ENCODE data around the gene SERINC2. TPM values are rescaled to one million over a fixed set of nuclear protein-coding genes. Genes with fewer than 3 reads are reported as not detected.

The SERINC2 gene
- total RNA-seq, 6 experiments from 2014 or later = 184 to 276 (median 207) TPM

- TF ChIP-seq, protein P1, sequence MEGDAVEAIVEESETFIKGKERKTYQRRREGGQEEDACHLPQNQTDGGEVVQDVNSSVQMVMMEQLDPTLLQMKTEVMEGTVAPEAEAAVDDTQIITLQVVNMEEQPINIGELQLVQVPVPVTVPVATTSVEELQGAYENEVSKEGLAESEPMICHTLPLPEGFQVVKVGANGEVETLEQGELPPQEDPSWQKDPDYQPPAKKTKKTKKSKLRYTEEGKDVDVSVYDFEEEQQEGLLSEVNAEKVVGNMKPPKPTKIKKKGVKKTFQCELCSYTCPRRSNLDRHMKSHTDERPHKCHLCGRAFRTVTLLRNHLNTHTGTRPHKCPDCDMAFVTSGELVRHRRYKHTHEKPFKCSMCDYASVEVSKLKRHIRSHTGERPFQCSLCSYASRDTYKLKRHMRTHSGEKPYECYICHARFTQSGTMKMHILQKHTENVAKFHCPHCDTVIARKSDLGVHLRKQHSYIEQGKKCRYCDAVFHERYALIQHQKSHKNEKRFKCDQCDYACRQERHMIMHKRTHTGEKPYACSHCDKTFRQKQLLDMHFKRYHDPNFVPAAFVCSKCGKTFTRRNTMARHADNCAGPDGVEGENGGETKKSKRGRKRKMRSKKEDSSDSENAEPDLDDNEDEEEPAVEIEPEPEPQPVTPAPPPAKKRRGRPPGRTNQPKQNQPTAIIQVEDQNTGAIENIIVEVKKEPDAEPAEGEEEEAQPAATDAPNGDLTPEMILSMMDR (IDR thresholded peaks at IDR 0.05) = no peak
- Mint-ChIP-seq H3K27me3 (ENCODE audit: insufficient read depth) (peaks cover 7% of the 10 kb centered on the region), H3K36me3 (ENCODE audit: low read depth) (no peaks in the 10 kb centered on the region), H3K4me1 (ENCODE audit: low read depth) (peaks cover 8% of the 10 kb centered on the region), H3K27ac (no peak overlapping the region), H3K9me3 (no peaks in the 10 kb centered on the region), H3K4me3 (no peak overlapping the region)
- no peak for DNase-seq
These were observed 25.4 kb upstream of the SERINC2 start for GRCh38 chr1:31387612-31388011.

GRCh38 chr1:31389616-31390015 lies 23.4 kb upstream of the SERINC2 start:
- peaks cover 7% of the 10 kb centered on the region for H3K27me3 Mint-ChIP-seq (ENCODE audit: insufficient read depth)
- H3K4me3 Mint-ChIP-seq = no peak overlapping the region
- TF ChIP-seq, protein P1 (IDR thresholded peaks at IDR 0.05) = no peak
- H3K36me3 Mint-ChIP-seq (ENCODE audit: low read depth) = no peaks in the 10 kb centered on the region
- H3K4me1 Mint-ChIP-seq (ENCODE audit: low read depth) = peaks cover 12% of the 10 kb centered on the region
- H3K27ac Mint-ChIP-seq = no peak overlapping the region
- H3K9me3 Mint-ChIP-seq = no peaks in the 10 kb centered on the region
- no peak for DNase-seq

DNA sequence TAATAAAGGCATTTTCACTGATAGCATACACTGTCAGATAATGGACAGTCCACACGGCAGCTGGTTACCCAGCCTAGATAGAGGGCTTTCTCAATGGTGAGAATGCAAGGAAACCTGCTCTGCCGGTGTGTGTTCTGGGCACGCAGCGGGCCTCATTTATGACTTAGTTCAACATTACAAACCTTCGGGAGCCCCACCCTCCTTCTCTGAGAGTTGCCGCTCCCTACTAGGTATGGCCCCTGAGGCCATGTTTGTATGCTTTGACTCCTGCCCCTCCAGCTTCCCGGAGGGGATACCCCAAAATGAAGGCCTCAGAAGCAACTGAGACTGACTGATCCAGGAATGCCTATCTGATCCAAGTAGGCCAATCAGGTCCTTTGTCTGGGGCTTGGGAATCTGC lies 22.9 kb upstream of the SERINC2 start:
- H3K4me1 Mint-ChIP-seq (ENCODE audit: low read depth) = peaks cover 17% of the 10 kb centered on the region
- no peaks in the 10 kb centered on the region for H3K9me3 Mint-ChIP-seq
- H3K4me3 Mint-ChIP-seq = no peak overlapping the region
- TF ChIP-seq, protein P1 (IDR thresholded peaks at IDR 0.05) = no peak
- no peak overlapping the region for H3K27ac Mint-ChIP-seq
- no peaks in the 10 kb centered on the region for H3K36me3 Mint-ChIP-seq (ENCODE audit: low read depth)
- H3K27me3 Mint-ChIP-seq (ENCODE audit: insufficient read depth) = peaks cover 7% of the 10 kb centered on the region
- DNase-seq = no peak

DNA sequence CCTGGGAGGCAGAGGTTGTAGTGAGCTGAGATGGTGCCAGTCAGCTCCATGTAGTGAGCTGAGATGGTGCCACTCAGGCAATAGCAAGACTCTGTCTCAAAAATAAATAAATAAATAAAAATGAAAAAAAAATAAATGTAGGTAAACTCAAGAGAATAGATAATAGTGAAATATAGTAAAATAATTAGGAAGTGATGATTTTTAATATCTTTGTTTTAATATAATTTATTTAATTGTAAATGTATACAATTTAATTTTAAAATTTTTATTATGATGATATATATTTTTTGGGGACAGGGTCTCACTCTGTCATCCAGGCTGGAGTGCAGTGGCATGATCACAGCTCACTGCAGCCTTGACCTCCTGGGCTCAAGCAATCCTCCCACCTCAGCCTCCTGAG lies 19.6 kb upstream of the SERINC2 start:
- Mint-ChIP-seq H3K4me1 (ENCODE audit: low read depth) (peaks cover 44% of the 10 kb centered on the region), H3K9me3 (no peaks in the 10 kb centered on the region), H3K36me3 (ENCODE audit: low read depth) (no peaks in the 10 kb centered on the region), H3K27me3 (ENCODE audit: insufficient read depth) (peaks cover 2% of the 10 kb centered on the region), H3K4me3 (no peak overlapping the region), H3K27ac (no peak overlapping the region)
- TF ChIP-seq, protein P1 (IDR thresholded peaks at IDR 0.05) = no peak
- DNase-seq = no peak

DNA sequence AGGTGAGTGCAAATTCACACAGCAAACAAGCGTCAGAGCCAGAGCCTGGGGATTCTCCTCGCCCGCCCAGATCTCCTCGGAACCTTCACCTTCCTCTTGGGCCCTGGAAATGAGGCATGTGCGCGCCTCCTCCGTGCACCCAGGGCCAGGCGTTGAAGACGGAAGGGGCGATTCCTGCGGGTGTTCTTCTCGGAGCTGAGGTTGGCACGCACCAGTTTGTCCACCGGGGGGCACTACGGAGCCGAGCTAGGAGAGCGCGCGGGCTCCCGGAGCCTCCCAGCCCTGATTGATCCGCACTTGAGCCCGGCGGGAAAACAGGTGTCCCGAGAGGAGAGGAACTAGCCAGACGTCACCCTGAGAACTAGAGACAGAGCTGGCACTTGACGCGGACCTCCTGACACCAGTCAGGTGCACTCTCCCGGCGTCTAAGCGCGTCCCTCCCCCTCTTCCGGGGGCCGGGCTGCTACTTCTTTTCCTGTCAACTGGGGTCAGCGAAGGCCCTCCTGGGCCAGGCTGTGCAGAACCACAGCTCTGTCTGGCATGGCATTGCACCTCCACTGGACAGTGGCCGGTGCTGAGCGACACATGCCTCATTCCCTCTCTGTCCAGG lies 18.3 kb upstream of the SERINC2 start:
- H3K4me3 Mint-ChIP-seq = peak overlapping the region; percentile 61
- peaks cover 52% of the 10 kb centered on the region for H3K4me1 Mint-ChIP-seq (ENCODE audit: low read depth)
- H3K36me3 Mint-ChIP-seq (ENCODE audit: low read depth) = no peaks in the 10 kb centered on the region
- no peaks in the 10 kb centered on the region for H3K9me3 Mint-ChIP-seq
- peak; percentile 70 for DNase-seq
- TF ChIP-seq, protein P1 (IDR thresholded peaks at IDR 0.05) = peak; percentile 94
- peak overlapping the region; percentile 57 for H3K27ac Mint-ChIP-seq
- H3K27me3 Mint-ChIP-seq (ENCODE audit: insufficient read depth) = peaks cover 2% of the 10 kb centered on the region; the same call in 1 of the 2 replicates
